Astrocyte of the hippocampus (primary cell): ENCODE results near the gene VWA5B2.

Experiments used
- DNase-seq: peaks from one replicate; pipeline ENCODE4 v3.0.0; 2011; ENCODE audit warnings: low read depth, low spot score

The VWA5B2 gene

GRCh38 chr3:184275381-184275701 lies 46.0 kb downstream of the VWA5B2 start:
- DNase-seq, result no peak

DNA sequence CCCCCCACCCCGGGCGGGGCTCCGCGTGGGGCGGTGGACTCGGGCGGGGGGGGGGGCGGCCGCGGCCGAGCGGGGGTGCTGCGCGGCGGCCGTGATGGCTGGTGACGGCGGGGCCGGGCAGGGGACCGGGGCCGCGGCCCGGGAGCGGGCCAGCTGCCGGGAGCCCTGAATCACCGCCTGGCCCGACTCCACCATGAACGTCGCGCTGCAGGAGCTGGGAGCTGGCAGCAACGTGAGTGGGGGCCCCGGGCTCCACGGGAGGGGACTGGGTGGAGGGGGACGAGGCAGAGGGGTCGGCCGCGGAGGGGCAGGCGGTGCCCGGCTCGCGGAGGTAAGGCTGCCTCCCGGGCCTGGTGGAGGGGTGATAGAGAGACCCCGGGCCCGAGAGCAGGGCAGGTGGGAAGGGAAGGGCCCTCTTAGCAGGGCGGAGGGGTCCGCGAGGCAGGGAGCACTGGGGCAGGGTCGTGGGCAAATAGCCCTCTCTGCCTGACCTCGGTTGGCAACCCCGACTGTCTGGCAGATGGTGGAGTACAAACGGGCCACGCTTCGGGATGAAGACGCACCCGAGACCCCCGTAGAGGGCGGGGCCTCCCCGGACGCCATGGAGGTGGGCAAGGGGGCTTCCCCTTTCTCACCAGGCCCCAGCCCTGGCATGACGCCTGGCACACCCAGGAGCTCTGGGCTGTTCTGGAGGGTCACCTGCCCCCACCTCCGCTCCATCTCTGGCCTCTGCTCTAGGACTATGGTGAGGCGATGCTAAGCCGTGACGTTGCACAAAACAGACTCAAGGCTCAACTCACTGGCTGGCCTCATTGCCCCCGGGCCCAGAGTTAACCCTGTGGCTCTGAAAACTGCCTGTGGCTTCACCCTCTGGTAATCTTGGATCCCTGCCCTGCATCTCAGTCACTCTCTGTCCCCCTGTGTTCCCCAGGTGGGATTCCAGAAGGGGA lies 46.9 kb downstream of the VWA5B2 start, which contains the start of gene ECE2:
Gene ECE2 (plus strand): TSS at position 62 of the 950 bp plus-strand sequence. CDS start 132 bp downstream, at position 194.
- peak; percentile 64 for DNase-seq

- DNase-seq, result no peak
Observed at GRCh38 chr3:184277366-184277765, 48.0 kb downstream of the VWA5B2 start.

DNA sequence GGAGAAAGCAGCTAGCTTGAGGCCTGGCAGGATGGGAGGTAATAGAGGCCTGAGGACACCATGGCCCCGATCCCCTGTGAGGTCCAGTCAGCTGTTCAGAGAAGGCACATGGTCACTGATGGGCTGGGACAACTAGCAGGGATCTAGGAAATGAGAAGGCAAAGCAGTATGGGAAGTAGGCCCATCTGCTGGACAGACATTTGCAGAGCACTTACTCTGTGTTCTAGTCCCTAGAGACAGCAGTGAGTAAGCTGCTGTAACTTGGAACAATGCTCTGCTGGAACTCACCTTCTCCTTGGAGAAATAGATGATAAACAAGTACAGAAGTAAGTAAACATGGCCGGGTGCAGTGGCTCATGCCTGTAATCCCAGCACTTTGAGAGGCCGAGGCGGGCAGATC lies 53.6 kb downstream of the VWA5B2 start:
- DNase-seq, result no peak

- no peak for DNase-seq
Observed at GRCh38 chr3:184283681-184284080, 54.3 kb downstream of the VWA5B2 start.

- DNase-seq, result peak; percentile 81
Observed at GRCh38 chr3:184284696-184285095, 55.3 kb downstream of the VWA5B2 start.

- DNase-seq, result peak; percentile 67
Observed at GRCh38 chr3:184289426-184289938, 60.1 kb downstream of the VWA5B2 start.

- DNase-seq, result no peak
Observed at GRCh38 chr3:184290331-184290730, 60.9 kb downstream of the VWA5B2 start.

DNA sequence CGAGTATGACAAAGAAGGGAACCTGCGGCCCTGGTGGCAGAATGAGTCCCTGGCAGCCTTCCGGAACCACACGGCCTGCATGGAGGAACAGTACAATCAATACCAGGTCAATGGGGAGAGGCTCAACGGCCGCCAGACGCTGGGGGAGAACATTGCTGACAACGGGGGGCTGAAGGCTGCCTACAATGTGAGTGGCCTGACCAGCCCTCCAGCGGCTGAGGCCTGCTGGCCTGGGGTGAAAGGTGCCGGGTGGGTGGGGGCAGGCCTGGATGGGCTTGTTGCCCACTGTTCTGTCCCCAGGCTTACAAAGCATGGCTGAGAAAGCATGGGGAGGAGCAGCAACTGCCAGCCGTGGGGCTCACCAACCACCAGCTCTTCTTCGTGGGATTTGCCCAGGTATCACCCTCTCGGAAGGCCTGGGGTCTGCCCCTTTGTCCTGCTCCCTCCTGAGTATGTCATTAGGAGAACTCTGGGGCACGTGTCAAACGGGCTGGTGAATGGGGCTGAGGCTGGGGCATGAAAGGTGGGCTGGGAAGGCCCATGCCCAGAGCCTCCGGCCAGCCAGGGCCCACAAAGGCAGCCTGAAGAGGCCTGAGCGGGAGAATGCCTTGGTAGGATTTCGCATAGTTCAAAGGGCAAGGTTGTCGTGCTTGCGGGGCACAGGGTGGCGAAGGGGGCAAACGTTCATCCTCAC lies 61.8 kb downstream of the VWA5B2 start:
- no peak for DNase-seq
